A549 (cell line): Measurements from ENCODE around the gene TSPAN16.

ENCODE experiments used
- CTCF ChIP-seq: fragments of >200 bp; sonication (Bioruptor Twin); formaldehyde crosslinking; IDR thresholded peaks from 3 replicates; pipeline ENCODE4 v1.5.1; 2016
- KDM1A ChIP-seq: fragments of 200-600 bp; sonication (generic); IDR thresholded peaks from 2 replicates; pipeline ENCODE4 v1.6.1; 2016; ENCODE audit warnings: low read depth, mild to moderate bottlenecking
- MAX ChIP-seq: IDR thresholded peaks from 2 replicates; pipeline ENCODE4 v1.6.1; 2012
- POLR2A ChIP-seq: IDR thresholded peaks from 2 replicates; pipeline ENCODE4 v1.6.1; 2012; ENCODE audit warnings: mild to moderate bottlenecking, low read length
- TFCP2L1 ChIP-seq: fragments of 250-450 bp; sonication (Bioruptor Pico); IDR thresholded peaks from 2 replicates; pipeline ENCODE4 v1.5.0; 2021; ENCODE audit warnings: mild to moderate bottlenecking

GRCh38 chr19:11251217-11251616, 44.7 kb upstream of the TSPAN16 start:
- TF ChIP-seq TFCP2L1 (CRISPR knock-in tag): no peak
- TF ChIP-seq CTCF: no peak
- TF ChIP-seq POLR2A: no peak
- no peak for TF ChIP-seq MAX
- no peak for TF ChIP-seq KDM1A
